ENCODE measurements around the gene CA12.

- no peak for TF ChIP-seq EZH2phosphoT487 (IDR thresholded peaks at IDR 0.05; ENCODE audit: borderline replicate concordance)
- no peak for TF ChIP-seq CTCF (conservative IDR thresholded peaks at IDR 0.05; ENCODE audit: low read length)
These were observed 85.5 kb downstream of the CA12 start for GRCh38 chr15:63296195-63296594.
